ENCODE results near the gene RTEL1.
A peak's percentile ranks its signal among the peaks of the same experiment; 100 is the strongest.
"Not testable (repeated sequence)": the region's sequence is repeated elsewhere in the genome, so short reads cannot be mapped to it uniquely, and the experiment has no call there.

RTEL1 gene

GRCh38 chr20:63648895-63649589, 9.1 kb upstream of the RTEL1 start:
- no peak for DNase-seq (ENCODE audit: low read depth in 2 of 2)

- not testable (repeated sequence) for DNase-seq (ENCODE audit: low read depth in 2 of 2)
Measured at GRCh38 chr20:63650486-63650885, 7.6 kb upstream of the RTEL1 start.

DNA sequence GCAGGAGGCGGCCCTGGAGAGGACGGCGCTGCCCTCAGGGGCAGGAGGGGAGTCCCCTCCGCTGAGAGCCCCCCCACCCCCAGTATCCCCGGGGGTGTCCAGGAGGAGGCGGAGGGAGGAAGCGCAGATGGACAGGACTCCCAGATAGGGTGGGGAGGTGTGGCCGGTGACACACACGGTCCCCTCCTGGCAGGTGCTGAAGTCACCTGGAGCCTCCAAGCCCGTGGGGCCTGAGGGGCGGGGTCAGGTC, 6.2 kb upstream of the RTEL1 start:
- no peak for DNase-seq (ENCODE audit: low read depth in 2 of 2)

GRCh38 chr20:63652192-63652980, 5.7 kb upstream of the RTEL1 start:
- DNase-seq (ENCODE audit: low read depth in 2 of 2) = no peak

- DNase-seq (ENCODE audit: low read depth in 2 of 2) = peak; percentile 58 to 67
Measured at GRCh38 chr20:63653041-63653973, 4.8 kb upstream of the RTEL1 start, which contains the start of gene STMN3. TSS of gene STMN3 (minus strand) at chr20:63653424. CDS start at chr20:63653345, 79 bp downstream.

DNA sequence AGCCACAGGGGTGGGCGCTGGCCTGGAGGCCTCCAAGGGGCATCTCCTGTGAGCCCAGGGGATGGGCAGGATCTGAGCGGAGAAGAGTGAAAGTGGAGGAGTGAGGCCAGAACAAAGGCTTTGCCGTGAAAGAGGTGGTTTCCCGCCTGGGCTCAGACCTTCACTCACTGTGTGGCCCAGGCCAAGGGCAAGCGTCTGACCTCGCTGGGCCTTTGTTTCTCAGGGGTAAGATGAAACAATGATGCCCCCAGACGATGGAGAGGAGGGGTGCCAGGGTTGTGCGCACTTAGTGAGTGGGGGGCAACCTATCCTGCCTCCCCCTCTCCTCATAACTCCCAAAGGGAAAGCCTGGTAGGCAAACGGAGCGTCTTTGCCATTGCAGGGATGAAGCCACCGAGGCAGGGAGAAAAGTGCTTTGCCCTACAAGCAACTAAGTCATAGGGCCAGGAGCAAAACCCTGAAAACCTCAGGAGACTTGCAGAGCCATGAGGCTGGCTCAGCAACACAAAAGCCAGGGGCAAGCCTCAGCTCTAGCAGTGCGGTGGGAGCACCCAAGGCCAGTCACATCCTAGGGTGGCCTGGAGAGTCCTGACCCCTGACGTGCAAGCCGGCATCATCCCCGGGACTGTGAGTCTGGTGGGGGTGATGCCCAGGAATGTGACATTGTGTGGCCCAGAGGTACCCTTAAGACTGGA, 4.0 kb upstream of the RTEL1 start:
- no peak for DNase-seq (ENCODE audit: low read depth in 2 of 2)

- no peak for DNase-seq (ENCODE audit: low read depth in 2 of 2)
Measured at GRCh38 chr20:63655249-63655648, 2.9 kb upstream of the RTEL1 start.

- DNase-seq (ENCODE audit: low read depth in 2 of 2) = no peak
Measured at GRCh38 chr20:63656451-63656850, 1.7 kb upstream of the RTEL1 start.

DNA sequence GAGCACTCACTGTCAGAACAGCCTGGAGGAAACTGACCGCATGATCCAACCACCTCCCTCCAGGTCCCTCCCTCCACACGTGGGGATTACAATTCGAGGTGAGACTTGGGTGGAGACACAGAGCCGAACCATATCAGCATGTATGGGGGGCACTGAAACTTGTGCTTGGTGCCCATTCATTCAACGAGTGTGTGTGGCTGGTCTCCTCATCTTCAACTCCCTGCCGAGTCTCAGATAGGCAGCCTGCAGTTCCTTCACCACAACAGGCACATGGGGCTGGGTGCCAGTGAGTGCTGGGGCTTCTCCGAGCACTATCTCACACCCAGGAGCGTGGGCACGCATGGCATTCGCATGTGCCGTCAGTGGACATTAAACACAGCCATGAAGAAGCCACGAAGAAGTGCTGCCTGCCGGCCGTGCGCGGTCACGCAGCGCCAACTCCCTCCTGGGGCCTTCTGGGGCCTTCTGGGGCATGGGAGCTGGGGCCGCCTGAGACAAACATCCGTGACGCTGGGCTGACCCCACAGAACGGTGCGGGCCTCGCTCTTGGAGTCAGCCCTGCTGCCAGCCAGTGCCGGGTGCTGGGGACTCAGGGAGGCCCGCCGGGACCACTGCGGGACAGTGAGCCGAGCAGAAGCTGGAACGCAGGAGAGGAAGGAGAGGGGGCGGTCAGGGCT, 714 bp upstream of the RTEL1 start:
- DNase-seq (ENCODE audit: low read depth in 2 of 2) = no peak

GRCh38 chr20:63658749-63659187, 656 bp downstream of the RTEL1 start:
- no peak for DNase-seq (ENCODE audit: low read depth in 2 of 2)

- no peak for DNase-seq (ENCODE audit: low read depth in 2 of 2)
Measured at GRCh38 chr20:63659370-63659769, 1.3 kb downstream of the RTEL1 start.

DNA sequence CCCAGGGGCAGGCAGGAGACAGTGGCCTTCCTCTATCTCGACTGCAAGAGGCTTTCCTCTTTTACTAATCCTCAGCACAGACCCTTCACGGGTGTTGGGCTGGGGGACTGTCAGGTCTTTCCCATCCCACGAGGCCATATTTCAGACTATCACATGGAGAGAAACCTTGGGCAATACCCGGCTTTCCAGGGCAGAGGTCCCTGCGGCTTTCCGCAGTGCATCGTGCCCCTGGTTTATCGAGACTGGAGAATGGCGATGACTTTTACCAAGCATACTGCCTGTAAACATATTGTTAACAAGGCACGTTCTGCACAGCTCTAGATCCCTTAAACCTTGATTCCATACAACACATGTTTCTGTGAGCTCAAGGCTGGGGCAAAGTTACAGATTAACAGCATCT, 2.1 kb downstream of the RTEL1 start:
- DNase-seq (ENCODE audit: low read depth in 2 of 2) = not testable (repeated sequence)

DNA sequence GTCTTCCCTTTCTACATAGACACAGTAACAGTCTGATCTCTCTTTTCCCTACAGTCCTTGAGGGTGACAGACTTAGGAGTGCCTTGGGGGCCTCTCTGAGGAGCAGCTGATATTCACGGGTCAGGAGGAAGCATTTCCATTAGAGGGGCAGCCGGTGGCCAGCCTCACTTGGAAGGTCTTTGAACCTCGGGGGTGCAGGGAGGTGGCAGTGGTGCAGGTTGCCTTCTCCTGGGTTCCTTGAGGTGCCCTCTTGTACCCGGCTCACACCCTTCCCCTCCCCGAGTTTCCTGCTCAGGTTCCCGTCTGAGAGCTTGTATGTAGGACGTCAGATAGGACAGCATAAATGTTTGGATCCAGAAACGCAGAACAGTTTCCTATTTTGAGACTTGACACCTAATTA, 2.5 kb downstream of the RTEL1 start:
- DNase-seq (ENCODE audit: low read depth in 2 of 2) = no peak

- DNase-seq (ENCODE audit: low read depth in 2 of 2) = no peak
Measured at GRCh38 chr20:63661108-63661507, 3.0 kb downstream of the RTEL1 start.

GRCh38 chr20:63661959-63662812, 4.1 kb downstream of the RTEL1 start:
- DNase-seq (ENCODE audit: low read depth in 2 of 2) = no peak

DNA sequence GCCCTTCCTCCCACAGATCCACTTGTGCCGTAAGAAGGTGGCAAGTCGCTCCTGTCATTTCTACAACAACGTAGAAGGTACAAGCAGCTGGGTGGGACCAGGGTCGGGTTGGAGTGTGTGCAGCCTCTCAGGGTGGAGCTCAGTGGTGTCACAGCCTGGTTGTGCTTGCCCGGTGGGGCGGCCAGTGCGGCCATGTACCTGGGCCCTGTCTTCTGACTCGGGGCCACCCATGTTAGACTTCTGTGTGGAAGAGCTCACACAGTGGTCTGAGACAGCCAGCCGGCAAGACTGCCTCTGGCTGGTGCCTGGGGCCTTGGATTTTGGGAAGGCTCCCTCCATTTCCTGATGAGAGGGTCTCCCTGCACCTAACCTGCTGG, 4.7 kb downstream of the RTEL1 start:
- DNase-seq (ENCODE audit: low read depth in 2 of 2) = no peak

GRCh38 chr20:63663332-63664066, 5.4 kb downstream of the RTEL1 start:
- DNase-seq (ENCODE audit: low read depth in 2 of 2) = no peak

DNA sequence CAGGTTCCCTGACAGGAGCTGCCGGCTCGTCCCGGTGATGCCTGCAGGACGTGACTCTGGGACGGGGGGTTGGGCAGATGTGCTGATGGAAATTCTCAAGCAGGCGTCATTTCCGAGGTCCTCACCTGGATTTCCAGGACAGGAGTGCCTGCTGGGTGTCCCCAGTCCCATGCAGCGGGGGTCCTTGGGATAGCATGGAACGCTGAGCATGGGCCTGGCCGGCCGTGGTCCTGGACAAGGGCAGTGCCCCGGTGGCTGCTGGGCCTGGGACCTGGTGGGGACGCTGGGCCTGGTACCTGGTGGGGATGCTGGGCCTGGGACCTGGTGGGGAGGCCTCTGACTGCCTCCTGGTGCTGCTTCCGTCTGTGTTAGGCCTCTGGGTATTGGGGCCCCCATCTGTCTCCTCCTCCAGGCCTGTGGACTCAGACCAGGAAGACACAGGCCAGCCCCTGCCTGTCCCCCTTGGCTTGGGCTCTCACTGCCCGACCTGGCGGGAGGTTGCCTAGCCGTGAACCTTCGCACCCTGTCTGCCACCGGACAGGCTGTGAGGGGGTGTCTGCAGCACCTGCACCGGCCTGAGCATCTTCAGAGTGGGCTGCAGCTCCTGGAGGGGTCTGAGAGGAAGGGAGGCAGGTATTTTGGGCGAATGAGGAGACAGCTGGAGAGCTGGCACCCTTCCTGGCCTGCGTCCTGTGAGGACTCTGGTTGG, 6.2 kb downstream of the RTEL1 start:
- no peak for DNase-seq (ENCODE audit: low read depth in 2 of 2)
